HG03159 (cell line): ENCODE data around the gene ULK4.
"Not testable (repeated sequence)": the region's sequence is repeated elsewhere in the genome, so short reads cannot be mapped to it uniquely, and the experiment has no call there.

Source experiments
- ATAC-seq: cut with Tn5 transposase; IDR thresholded peaks from one replicate; pipeline ENCODE4 v1.9.1; 2021; ENCODE audit warnings: mild to moderate bottlenecking, moderate library complexity; ENCODE audit not compliant: unreplicated experiment

The ULK4 gene

DNA sequence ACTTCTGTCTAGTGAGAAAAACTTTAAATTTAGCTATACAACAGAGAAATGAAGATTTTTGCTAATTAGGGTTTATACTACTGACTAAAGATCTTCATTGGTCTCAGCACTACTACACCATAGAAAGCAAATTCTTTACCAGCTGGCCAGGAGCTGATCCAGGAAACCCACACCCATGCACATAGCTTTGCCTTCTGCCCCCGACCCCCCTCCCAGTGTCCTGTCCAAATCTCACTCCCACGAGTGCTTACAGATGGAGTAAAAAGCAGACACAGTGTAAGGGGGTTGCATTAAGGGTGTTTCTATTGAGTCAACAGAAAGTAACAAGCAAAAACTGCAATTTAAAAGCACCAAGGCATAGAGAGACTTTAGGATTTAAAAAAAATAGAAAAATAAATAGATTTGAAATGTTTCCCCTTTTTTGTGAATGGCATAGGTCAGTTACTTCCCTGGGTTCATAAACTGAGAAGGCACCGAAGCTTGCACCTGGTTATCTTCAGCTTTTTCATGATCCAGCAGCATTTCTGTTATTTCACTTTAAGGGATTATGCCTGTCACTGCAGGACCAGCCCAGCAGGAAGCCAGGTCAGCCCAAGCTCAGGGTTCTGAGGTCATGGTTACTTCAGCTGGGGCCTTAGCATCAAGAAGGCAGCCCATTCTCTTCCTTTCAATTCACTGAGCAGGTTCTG, 638.3 kb downstream of the ULK4 start:
- no peak for ATAC-seq

DNA sequence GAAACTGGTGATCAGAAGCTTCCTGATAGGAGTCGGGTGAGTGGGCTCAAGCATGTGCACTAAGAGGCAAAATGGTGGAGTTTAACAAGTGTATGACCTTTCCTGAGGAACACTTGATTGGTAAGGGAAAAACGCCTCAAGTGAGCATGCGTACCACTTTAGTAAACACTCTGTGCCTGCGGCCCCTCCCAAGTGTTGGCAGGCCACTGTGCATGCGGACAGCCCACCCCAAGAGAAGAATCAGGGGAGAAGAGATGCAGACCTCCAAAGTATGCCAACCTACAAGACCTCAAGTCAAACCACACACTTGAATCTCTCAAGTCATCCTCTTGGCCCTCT, 640.3 kb downstream of the ULK4 start:
- ATAC-seq: no peak

DNA sequence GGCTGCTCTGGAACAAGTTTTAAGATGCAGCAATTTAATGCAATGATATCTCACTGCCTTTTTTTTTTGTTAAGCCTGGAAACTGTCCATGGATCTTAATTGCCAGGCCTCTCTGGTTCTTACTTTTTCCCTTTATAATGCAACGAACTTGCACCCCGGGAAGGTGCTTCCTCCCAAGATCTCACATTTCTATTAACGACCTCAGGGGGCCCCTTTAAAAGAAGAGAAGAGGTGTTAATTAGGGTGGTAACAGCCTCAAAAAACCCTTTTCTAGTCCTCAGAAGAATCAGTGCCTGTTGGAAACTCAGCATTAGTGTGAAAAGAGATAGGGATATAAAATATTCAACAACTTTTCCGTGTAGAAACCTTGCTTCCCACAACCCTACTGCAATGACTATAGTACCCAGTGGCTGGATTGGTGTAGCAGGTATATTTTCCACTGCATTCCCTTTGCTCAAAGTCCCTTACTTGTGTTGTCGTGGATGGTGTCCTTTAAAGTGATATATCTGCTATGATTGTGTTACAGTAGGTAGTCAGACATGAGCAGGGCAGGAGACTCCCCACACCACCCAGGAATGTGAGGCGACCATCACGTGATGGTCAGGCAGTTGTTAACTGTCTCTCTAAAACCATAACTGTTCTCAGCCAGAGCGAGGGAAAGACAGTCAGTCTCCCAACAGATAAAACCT, 640.8 kb downstream of the ULK4 start:
- no peak for ATAC-seq

DNA sequence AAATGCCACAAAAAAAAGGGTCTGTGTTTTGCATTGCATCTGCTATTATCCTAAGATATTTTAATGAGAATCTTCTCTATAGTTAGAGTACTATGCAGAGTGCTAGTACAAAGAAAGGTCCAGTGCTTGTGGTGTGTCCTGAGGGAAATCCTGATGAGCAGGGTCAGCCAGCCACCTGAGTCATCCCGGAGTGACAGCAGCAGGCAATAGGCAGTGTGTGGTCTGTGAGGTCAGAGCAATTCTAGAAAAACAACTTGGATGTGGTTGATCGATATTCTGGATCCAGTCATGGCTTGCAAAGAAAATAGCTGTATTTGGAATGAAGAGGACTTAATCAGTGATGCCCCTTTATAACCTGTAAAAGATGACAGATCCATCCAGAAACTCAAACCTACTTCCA, 643.4 kb downstream of the ULK4 start:
- no peak for ATAC-seq

DNA sequence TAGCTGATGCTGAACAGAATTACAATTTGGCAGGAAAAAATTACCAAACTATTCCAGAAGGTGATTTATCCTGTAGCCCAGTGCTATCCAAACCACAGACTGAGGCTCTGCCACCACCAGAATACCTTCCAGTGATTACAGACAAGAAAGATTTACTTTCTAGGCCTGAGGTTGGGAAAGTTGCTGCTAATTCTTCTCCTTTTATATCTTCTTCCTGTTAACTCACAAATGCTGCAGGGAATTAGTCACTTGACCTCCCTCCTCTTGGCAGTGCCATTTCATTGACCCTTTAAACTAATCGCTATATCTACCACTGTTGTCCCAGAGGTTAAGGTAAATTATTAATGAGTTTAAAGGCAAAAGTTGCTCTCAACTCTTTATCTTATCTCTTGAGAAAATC, 644.2 kb downstream of the ULK4 start:
- ATAC-seq: no peak

DNA sequence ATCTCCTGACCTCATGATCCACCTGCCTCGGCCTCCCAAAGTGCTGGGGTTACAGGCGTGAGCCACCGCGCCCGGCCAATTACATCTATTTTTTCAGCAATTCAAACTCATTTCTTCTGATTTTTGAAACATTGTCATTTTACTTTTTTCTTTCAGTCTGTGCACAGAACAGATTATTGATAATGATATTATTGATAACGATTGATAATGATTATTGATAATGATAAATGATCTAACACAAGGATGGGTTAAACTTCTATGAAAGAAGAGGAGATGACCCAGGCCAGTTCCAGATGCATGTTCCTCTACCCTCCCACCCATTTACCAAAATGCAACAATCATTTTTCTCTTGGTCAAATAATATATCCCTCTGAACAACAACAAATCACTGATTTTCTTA, 644.6 kb downstream of the ULK4 start:
- ATAC-seq: no peak

DNA sequence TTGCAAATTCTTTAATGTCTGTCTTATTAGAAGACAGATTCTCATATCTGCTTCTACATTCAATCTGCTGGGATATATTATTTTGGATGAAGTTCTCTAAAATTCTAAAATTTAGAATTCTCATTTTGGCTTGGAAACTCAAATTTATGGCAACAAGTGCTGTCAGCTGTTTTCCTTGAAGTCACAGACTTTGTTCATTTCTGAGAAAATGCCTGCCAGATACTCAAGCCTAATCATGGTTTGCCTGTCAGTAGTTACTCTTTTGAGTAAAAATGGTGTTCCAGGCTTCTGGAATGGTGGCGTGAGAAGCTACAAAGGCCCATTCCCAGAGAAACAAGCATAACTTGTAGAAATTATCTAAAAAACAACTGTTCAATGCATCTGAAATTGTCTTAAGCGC, 646.8 kb downstream of the ULK4 start:
- no peak for ATAC-seq

DNA sequence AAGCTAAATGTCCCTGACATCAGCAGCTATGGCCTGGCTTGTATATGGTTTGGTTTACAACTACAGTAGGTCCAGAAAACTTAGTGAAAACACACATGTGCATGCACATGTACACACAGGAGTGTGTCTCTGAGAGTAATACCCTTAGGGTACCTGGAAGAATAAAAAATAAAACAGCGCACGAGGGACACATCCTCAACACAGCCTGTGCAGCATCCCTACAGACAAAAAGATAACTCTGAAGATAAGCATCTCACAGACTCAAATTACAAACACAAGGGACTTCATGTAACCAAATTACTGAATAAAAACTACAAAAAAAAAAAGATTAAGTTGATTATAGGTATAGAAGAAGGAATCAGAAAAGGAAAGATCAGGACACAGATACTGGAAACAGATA, 653.8 kb downstream of the ULK4 start:
- no peak for ATAC-seq

DNA sequence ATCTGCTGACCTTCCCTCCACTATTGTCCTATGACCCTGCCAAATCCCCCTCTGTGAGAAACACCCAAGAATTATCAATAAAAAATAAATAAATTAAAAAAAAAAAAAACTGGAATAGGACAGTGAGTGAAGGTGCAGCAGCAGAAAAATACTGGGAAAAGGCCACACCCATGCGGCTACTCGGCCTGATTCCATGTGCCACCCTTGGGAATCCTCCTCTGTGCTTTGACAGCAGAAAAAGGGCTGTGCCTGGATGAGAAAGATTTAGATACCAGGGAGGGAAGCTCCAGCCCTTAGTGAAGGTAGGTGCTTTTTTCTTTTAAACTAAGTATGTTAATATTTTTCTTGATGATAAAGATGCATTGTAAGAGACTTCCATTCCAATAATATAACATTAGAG, 654.8 kb downstream of the ULK4 start:
- no peak for ATAC-seq

DNA sequence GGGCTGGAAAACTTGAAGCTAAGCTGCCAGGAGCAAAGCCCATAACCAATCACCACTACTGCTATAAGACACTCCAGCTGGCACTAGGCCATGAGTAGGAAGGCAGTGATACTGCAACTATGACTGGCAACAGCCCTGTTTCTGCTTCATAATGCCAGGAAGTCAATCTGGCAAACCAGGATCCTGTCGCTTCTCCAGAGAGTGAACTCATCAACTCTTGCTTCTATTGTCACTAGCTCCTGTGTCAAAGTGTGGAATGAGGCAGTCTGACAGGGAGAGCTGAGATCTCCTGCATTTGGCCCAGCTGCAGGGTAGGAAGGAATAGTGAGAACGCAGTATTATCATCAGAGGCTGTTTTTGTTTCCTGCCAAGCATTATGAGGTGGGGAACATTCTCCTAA, 657.3 kb downstream of the ULK4 start:
- ATAC-seq: no peak

DNA sequence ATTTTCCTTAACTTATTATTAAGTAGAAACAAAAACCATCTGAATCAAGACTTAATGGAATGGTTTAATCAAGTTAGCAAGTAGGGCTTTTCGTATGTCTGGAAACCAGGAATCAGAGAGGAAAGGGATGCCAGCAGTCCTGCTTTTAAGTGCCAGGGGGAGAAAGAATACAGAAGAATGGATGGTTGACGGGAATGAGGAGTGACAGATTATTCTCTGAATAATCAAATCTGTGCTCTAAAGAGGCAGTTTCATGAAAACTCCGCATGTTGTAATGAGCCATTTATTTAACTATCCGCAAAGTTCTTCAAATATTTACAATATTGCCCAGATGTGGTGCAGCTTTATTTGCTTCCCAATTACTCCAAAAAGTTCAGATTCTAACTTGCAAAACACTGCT, 659.6 kb downstream of the ULK4 start:
- ATAC-seq: no peak

DNA sequence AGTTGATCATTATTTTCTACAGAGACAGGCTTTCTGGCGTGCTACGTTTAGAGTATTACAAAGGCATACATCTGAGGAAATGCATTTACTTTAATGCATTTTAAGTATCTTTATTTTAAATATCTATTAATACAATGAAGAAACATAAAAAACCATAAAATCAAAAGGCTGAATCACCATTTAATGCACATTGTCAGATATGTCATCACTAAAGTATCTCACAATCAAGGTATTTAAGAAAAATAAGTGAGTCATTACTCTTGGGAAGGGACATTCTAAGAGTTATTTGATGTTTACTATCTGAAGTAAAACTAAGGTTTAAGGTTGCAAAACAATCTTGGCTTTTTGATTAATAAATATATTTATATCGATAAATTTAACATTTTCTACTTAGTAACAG, 660.4 kb downstream of the ULK4 start:
- no peak for ATAC-seq

DNA sequence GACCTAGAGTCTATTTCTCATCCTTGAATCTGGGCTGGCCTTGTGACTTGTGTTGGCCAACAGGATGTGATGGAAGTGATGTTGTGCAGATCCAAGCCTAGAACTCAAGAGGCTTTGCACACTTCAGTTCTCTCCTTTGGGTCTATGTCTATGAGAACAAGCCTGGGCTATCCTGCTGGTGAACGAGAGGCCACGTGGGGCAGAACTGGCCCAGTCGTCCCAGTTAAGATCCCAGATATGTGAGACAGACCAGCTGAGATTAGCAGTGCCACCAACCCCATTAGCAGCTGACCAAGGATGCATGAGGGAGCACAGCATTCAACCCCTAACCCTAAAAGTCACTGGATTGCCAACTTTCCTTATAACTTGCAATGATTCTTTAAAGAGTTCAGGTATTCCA, 662.9 kb downstream of the ULK4 start:
- no peak for ATAC-seq

DNA sequence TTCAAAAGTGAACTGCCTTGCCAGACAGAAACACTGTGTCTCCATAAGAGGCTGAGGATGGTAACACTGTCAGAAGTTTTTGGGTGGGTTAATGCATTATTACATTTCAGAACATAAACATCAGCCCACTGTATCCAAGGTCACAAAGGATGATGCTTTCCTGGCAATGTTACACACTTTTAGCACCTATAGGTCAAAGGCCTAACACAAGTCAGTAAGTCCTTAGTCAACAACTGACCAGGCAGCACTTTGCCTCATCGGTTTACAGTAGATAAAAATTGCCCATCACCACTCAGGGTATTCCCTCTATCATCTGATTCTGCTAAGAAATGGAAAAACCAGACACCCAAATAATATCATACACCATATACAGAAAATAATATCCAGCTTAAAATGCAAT, 664.2 kb downstream of the ULK4 start:
- no peak for ATAC-seq

DNA sequence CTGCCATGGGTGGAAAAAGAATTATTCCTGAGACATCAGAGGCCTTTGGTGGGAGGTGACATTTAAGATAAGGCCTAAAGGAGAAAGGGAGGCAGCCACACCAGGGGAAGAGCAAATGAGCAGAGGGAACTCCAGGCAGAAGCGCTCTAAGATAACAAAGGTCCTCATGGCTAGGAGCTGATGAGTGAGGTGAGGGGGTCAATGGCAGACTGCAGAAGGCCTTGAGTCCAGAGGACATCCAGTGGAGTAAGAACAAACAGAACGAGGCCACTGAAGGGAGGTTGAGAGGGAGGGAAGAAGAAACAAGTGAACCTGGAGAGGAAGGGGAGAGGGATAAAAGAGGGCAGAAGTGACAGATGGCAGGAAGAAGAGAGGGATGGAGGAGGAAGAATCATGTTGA, 665.3 kb downstream of the ULK4 start:
- ATAC-seq: no peak

DNA sequence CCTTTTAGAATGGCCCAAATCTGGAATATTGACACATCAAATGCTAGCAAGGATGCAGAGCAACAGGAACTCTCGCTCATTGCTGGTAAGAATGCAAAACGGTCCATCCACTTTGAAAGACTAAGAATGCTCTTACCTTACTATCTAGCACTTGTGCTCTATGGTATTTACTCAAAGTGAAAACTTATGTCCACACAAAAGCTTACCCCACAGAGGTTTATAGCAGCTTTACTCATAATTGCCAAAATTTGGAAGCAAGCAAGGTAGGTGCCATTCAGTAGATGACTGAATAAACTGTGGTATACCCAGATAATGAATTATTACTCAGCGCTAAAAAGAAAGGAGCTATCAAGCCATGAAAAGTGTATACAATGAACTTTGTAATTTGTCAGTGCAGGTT, 666.2 kb downstream of the ULK4 start:
- no peak for ATAC-seq

DNA sequence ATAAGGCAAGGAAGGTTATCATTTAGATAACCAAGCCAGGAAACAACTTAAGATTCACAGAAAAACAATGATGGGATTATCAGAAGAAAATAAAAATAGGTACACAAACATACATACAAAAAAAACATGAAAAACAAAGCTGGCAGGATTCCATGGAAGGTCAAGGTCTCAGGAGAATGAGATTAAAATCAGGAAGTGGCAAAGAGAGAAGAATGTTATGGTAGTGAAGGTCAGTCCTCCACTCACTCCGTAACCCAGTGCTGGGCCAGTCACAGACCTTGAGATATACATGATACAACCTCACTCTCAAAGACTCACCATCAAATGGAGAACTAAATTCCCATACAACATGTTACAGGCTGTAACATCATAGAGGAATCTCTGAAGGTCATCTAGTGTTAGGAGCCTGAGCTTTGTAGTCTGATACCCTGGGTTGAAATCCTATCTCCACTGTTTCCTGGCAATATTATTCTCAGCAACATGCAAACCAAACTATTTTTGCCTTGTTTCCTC, 668.7 kb downstream of the ULK4 start:
- ATAC-seq: no peak

DNA sequence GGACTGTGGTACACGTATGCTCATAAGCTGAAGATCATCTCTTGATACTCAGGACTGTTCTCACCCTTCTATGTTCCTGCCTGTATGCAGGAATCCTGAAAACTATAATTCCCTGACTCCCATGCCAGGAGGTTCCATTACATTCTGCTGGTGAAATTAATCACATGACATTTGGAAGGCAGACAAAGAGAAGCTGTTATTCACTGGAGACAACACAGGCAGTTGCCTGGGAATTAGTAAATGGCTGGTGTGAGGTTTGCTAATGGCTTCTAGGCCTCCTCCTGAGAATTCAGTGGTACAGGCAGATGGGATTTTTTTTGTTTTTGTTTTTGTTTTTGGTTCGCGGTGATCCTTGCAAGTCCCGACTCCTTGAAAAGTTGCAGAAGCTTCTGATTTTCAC, 671.2 kb downstream of the ULK4 start:
- ATAC-seq: no peak

DNA sequence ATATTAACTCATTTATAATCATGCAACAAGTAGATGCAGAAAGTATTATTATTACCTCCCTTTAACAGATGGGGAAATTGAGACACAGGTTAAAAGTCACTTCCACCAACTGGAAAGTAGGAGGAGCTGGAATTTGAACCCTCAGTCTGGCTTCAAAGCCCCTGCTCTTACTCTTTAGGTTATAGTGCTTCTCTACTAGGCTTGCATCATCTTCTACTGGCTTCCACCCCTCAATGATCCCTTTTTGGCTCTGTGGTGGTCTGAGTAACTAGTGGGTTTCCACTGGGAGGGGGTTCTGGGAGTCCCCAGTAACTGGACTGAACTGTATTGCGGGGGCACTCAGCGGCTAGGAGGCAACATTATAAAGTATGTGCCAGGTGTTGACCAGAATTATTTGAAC, 671.6 kb downstream of the ULK4 start:
- no peak for ATAC-seq

DNA sequence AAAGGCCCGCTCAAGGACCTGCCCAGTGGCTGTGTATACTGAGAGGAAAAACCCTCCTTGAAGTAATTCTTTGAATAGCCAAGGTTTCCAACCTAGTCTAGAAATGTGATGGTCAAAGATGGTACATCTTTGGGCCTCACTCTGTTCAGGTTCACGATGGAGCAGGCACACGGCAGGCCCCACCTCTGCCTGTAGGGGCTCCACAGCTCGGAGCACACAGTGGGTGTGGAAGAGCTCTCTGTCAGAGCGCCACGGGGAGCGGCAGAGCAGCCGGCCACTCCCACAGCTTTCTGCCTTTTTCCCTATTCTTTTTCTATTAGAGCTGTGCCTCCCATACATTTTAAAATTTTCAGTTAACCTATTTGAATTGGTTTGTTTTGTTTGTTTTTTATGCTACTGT, 673.1 kb downstream of the ULK4 start:
- no peak for ATAC-seq

DNA sequence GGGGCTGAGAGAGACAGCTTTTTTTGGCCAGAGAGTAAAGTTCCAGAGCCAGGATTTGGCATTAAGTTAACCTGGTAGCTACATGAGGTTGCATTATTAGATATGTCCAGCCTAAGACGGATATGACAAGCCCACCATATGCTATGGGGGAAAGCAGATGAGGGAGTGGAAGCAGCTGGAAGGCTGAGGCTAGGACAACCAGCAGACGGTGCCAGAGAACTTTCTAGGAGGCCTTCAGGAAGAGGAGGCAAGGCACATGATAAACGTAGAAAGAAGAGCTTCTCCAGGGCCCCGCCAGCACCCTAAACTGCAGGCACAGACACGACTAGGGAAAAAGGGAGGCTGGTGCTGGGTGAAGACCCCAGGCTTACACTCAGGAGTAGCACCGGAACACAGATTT, 675.6 kb downstream of the ULK4 start:
- ATAC-seq: no peak

DNA sequence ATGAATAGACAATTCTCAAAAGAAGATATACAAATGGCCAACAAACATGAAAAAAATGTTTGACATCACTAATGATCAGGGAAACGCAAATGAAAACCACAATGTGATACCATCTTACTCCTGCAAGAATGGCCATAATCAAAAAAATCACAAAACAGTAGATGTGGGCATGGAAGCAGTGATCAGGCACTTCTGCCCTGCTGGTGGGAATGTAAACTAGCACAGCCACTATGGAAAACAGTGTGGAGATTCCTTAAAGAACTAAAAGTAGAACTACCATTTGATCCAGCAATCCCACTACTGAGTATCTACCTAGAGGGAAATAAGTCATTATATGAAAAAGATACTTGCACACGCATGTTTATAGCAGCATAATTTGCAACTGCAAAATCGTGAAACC, 677.0 kb downstream of the ULK4 start:
- not testable (repeated sequence) for ATAC-seq
